Measurements from ENCODE around the gene ARID1A. TPM values are rescaled to one million over a fixed set of nuclear protein-coding genes. Genes with fewer than 3 reads are reported as not detected.
A peak's percentile ranks its signal among the peaks of the same experiment; 100 is the strongest.

Gene ARID1A
- total and polyA plus RNA-seq, 2 experiments from 2014 or later = 8.2 to 13.4 TPM

GRCh38 chr1:26701266-26701994 lies 5.6 kb downstream of the ARID1A start:
- Histone ChIP-seq H3K27ac (no peak overlapping the region), H4K20me1 (ENCODE audit: insufficient read depth) (peaks cover 38% of the 10 kb centered on the region; the same call in 1 of the 2 replicates), H3K9me3 (ENCODE audit: low read depth) (no peaks in the 10 kb centered on the region), H2AFZ (no peak overlapping the region), H3K9me2 (ENCODE audit: insufficient read depth) (no peaks in the 10 kb centered on the region), H3K9ac (no peak overlapping the region), H3K4me2 (ENCODE audit: unreplicated experiment) (peak overlapping the region; percentile 31), H3K27me3 (replicated peaks; ENCODE audit: insufficient read depth) (no peaks in the 10 kb centered on the region), H3K4me3 (no peak overlapping the region), H3K4me1 (ENCODE audit: insufficient read depth) (peaks cover 76% of the 10 kb centered on the region), H3F3A (ENCODE audit: insufficient read depth) (peaks cover 28% of the 10 kb centered on the region), H3K79me2 (ENCODE audit: insufficient read depth) (peaks cover 99% of the 10 kb centered on the region), H3K36me3 (ENCODE audit: low read depth) (no peaks in the 10 kb centered on the region)
- 75 to 78% methylated on average over 5 of the region's 5 CpGs for WGBS, 2 experiments (ENCODE audit: low coverage in 1 of 2, low lambda C conversion rate in 2 of 2, missing lambda C conversion rate in 2 of 2)
- no peak for TF ChIP-seq EZH2phosphoT487 (IDR thresholded peaks at IDR 0.05; ENCODE audit: insufficient read depth, low read depth)
- no peak for TF ChIP-seq EZH2 (IDR thresholded peaks at IDR 0.05; ENCODE audit: insufficient read depth, poor library complexity, severe bottlenecking)
- in situ Hi-C loops (cut with MboI) = no loop called here
- no peak for DNase-seq

GRCh38 chr1:26701995-26702679 lies 6.3 kb downstream of the ARID1A start:
- H4K20me1 ChIP-seq (ENCODE audit: insufficient read depth) = peaks cover 42% of the 10 kb centered on the region; the same call in 1 of the 2 replicates
- TF ChIP-seq EZH2 (IDR thresholded peaks at IDR 0.05; ENCODE audit: insufficient read depth, poor library complexity, severe bottlenecking) (no peak), EZH2phosphoT487 (IDR thresholded peaks at IDR 0.05; ENCODE audit: insufficient read depth, low read depth) (no peak)
- peak overlapping the region; percentile 11 for H3K4me2 ChIP-seq (ENCODE audit: unreplicated experiment)
- H3F3A ChIP-seq (ENCODE audit: insufficient read depth) = peaks cover 35% of the 10 kb centered on the region
- H3K36me3 ChIP-seq (ENCODE audit: low read depth) = no peaks in the 10 kb centered on the region
- no peak overlapping the region for H3K27ac ChIP-seq
- no peak overlapping the region for H2AFZ ChIP-seq
- peaks cover 99% of the 10 kb centered on the region for H3K79me2 ChIP-seq (ENCODE audit: insufficient read depth)
- no peak overlapping the region for H3K9ac ChIP-seq
- in situ Hi-C loops (cut with MboI) = no loop called here
- DNase-seq = no peak
- H3K4me3 ChIP-seq = no peak overlapping the region
- no peaks in the 10 kb centered on the region for H3K27me3 ChIP-seq (replicated peaks; ENCODE audit: insufficient read depth)
- H3K4me1 ChIP-seq (ENCODE audit: insufficient read depth) = peaks cover 83% of the 10 kb centered on the region
- H3K9me3 ChIP-seq (ENCODE audit: low read depth) = no peaks in the 10 kb centered on the region
- WGBS, 2 experiments (ENCODE audit: low coverage in 1 of 2, low lambda C conversion rate in 2 of 2, missing lambda C conversion rate in 2 of 2) = 61 to 71% methylated on average over 4 of the region's 4 CpGs
- H3K9me2 ChIP-seq (ENCODE audit: insufficient read depth) = no peaks in the 10 kb centered on the region

- Histone ChIP-seq H3K4me2 (ENCODE audit: unreplicated experiment) (peak overlapping the region; percentile 11), H3K9me2 (ENCODE audit: insufficient read depth) (no peaks in the 10 kb centered on the region), H4K20me1 (ENCODE audit: insufficient read depth) (peaks cover 42% of the 10 kb centered on the region; the same call in 1 of the 2 replicates), H3K36me3 (ENCODE audit: low read depth) (no peaks in the 10 kb centered on the region), H3K9ac (no peak overlapping the region), H3K27ac (no peak overlapping the region), H3K4me1 (ENCODE audit: insufficient read depth) (peaks cover 88% of the 10 kb centered on the region), H3K79me2 (ENCODE audit: insufficient read depth) (peaks cover 99% of the 10 kb centered on the region), H3K27me3 (replicated peaks; ENCODE audit: insufficient read depth) (no peaks in the 10 kb centered on the region), H3F3A (ENCODE audit: insufficient read depth) (peaks cover 41% of the 10 kb centered on the region), H3K9me3 (ENCODE audit: low read depth) (no peaks in the 10 kb centered on the region), H2AFZ (no peak overlapping the region), H3K4me3 (no peak overlapping the region)
- 39 to 54% methylated on average over 1 of the region's 1 CpG for WGBS, 2 experiments (ENCODE audit: low coverage in 1 of 2, low lambda C conversion rate in 2 of 2, missing lambda C conversion rate in 2 of 2)
- in situ Hi-C loops (cut with MboI) = no loop called here
- TF ChIP-seq EZH2phosphoT487 (IDR thresholded peaks at IDR 0.05; ENCODE audit: insufficient read depth, low read depth) (no peak), EZH2 (IDR thresholded peaks at IDR 0.05; ENCODE audit: insufficient read depth, poor library complexity, severe bottlenecking) (no peak)
- DNase-seq = no peak
Observed at GRCh38 chr1:26702680-26703038, 6.8 kb downstream of the ARID1A start.

- no peaks in the 10 kb centered on the region for H3K36me3 ChIP-seq (ENCODE audit: low read depth)
- peak overlapping the region; percentile 11 for H3K4me2 ChIP-seq (ENCODE audit: unreplicated experiment)
- H4K20me1 ChIP-seq (ENCODE audit: insufficient read depth) = peaks cover 39% of the 10 kb centered on the region; the same call in 1 of the 2 replicates
- in situ Hi-C loops (cut with MboI) = no loop called here
- no peaks in the 10 kb centered on the region for H3K27me3 ChIP-seq (replicated peaks; ENCODE audit: insufficient read depth)
- TF ChIP-seq EZH2 (IDR thresholded peaks at IDR 0.05; ENCODE audit: insufficient read depth, poor library complexity, severe bottlenecking) (no peak), EZH2phosphoT487 (IDR thresholded peaks at IDR 0.05; ENCODE audit: insufficient read depth, low read depth) (no peak)
- no peaks in the 10 kb centered on the region for H3K9me3 ChIP-seq (ENCODE audit: low read depth)
- peaks cover 89% of the 10 kb centered on the region for H3K4me1 ChIP-seq (ENCODE audit: insufficient read depth)
- no peak overlapping the region for H2AFZ ChIP-seq
- H3K27ac ChIP-seq = 0 out of 2 replicates have a peak overlapping the region, but pooled peaks have one; percentile 16
- no peaks in the 10 kb centered on the region for H3K9me2 ChIP-seq (ENCODE audit: insufficient read depth)
- no peak overlapping the region; the same call in 1 of the 2 replicates for H3K4me3 ChIP-seq
- H3F3A ChIP-seq (ENCODE audit: insufficient read depth) = peaks cover 45% of the 10 kb centered on the region
- H3K79me2 ChIP-seq (ENCODE audit: insufficient read depth) = peaks cover 100% of the 10 kb centered on the region
- no peak for DNase-seq
- no peak overlapping the region for H3K9ac ChIP-seq
Observed at GRCh38 chr1:26703478-26703877, 7.7 kb downstream of the ARID1A start.
